Keratinocyte (primary cell): ENCODE data around the gene PAQR3. TPM values are rescaled to one million over a fixed set of nuclear protein-coding genes. Genes with fewer than 3 reads are reported as not detected.

Experiments used
- DNase-seq: peaks from one replicate; pipeline ENCODE4 v3.0.0-alpha.2; 2011; ENCODE audit warnings: low read depth, missing footprints, low spot score
- FAIRE-seq: peaks from 2 replicates; lab custom pipeline; 2011; peaks lifted over from hg19 to GRCh38; lab: Jason Lieb, UNC
- H2AFZ ChIP-seq: 2 replicates; pipeline ENCODE4 v1.6.0; 2012; ENCODE audit warnings: low read length, control low read depth, inconsistent platforms; ENCODE audit not compliant: control insufficient read depth
- H3K27ac ChIP-seq: 2 replicates; pipeline ENCODE4 v1.5.1; 2011; ENCODE audit warnings: low read length; ENCODE audit not compliant: control insufficient read depth, insufficient read depth
- H3K27me3 ChIP-seq: 3 replicates; pipeline ENCODE4 v1.6.0; 2011; ENCODE audit warnings: low read length; ENCODE audit not compliant: control insufficient read depth, insufficient read depth; ENCODE audit errors: extremely low read depth
- H3K36me3 ChIP-seq, 2 experiments: 2 replicates in 1 of 2; 3 replicates in 1 of 2; pipeline ENCODE4 v1.5.1; 2011; ENCODE audit warnings: low read length in 2 of 2, mild to moderate bottlenecking in 1 of 2; ENCODE audit not compliant: control insufficient read depth in 2 of 2, insufficient read depth in 2 of 2; ENCODE audit errors: extremely low read depth in 1 of 2
- H3K4me1 ChIP-seq: 3 replicates; pipeline ENCODE4 v1.5.1; 2011; ENCODE audit warnings: low read length; ENCODE audit not compliant: control insufficient read depth, insufficient read depth; ENCODE audit errors: extremely low read depth
- H3K4me2 ChIP-seq: 3 replicates; pipeline ENCODE4 v1.6.0; 2011; ENCODE audit warnings: low read depth, low read length; ENCODE audit not compliant: control insufficient read depth, insufficient read depth; ENCODE audit errors: extremely low read depth
- H3K4me3 ChIP-seq, 3 experiments: fragments of 200-600 bp in 1 of 3; sonication (generic) in 1 of 3; 2 replicates in 2 of 3; 3 replicates in 1 of 3; pipeline ENCODE4 v1.5.1; 2011 to 2016; ENCODE audit warnings: low read length in 3 of 3, mild to moderate bottlenecking in 3 of 3, control low read depth in 2 of 3, inconsistent platforms in 1 of 3, low read depth in 1 of 3, mixed read lengths in 1 of 3, mixed run types in 1 of 3, moderate library complexity in 1 of 3; ENCODE audit not compliant: control insufficient read depth in 2 of 3, insufficient read depth in 2 of 3; ENCODE audit errors: extremely low read depth in 1 of 3
- H3K79me2 ChIP-seq: 2 replicates; pipeline ENCODE4 v1.6.0; 2012; ENCODE audit warnings: low read length; ENCODE audit not compliant: control insufficient read depth, insufficient read depth
- H3K9ac ChIP-seq: 3 replicates; pipeline ENCODE4 v1.6.0; 2011; ENCODE audit warnings: low read length; ENCODE audit not compliant: control insufficient read depth, insufficient read depth; ENCODE audit errors: extremely low read depth
- H3K9me1 ChIP-seq: 3 replicates; pipeline ENCODE4 v1.6.0; 2011; ENCODE audit warnings: low read length; ENCODE audit not compliant: control insufficient read depth, insufficient read depth; ENCODE audit errors: extremely low read depth
- H3K9me3 ChIP-seq: 2 replicates; pipeline ENCODE4 v1.5.1; 2012; ENCODE audit warnings: low read depth, low read length; ENCODE audit not compliant: control insufficient read depth
- H4K20me1 ChIP-seq: 3 replicates; pipeline ENCODE4 v1.6.0; 2011; ENCODE audit warnings: low read length; ENCODE audit not compliant: control insufficient read depth, insufficient read depth; ENCODE audit errors: extremely low read depth
- CTCF ChIP-seq, 3 experiments: IDR thresholded peaks in 1 of 3; conservative IDR thresholded peaks in 1 of 3; optimal IDR thresholded peaks in 1 of 3; 2 replicates in 2 of 3; 3 replicates in 1 of 3; pipeline versions ENCODE3 to v1.5.1; 2011; ENCODE audit warnings: low read length in 3 of 3, mild to moderate bottlenecking in 3 of 3, moderate library complexity in 2 of 3, control low read depth in 1 of 3, inconsistent platforms in 1 of 3; ENCODE audit not compliant: insufficient read depth in 2 of 3; ENCODE audit errors: extremely low read depth in 1 of 3
- EZH2 ChIP-seq: IDR thresholded peaks from one replicate; pipeline ENCODE4 v1.6.1; 2012; ENCODE audit warnings: inconsistent platforms, mild to moderate bottlenecking, low read length, moderate library complexity
- dilution Hi-C: fragments of 300-500 bp; cut with MboI; formaldehyde crosslinking; loops from one replicate; pipeline ENCODE4 v1.7.0; 2020; ENCODE audit warnings: low sequenced_read_pairs; ENCODE audit not compliant: extremely low pct_ligation_motif_present
- polyA plus RNA-seq, 5 experiments: library from polyadenylated mRNA; depleted of rRNA in 3 of 5; stranded (reverse) in 3 of 5; stranded (forward) in 1 of 5; unstranded in 1 of 5; fragments of >200 nt; gene quantifications; 1 replicate in 1 of 5; 2 replicates in 3 of 5; 3 replicates in 1 of 5; pipeline versions ENCODE4 v1.2.1 to v1.2.3, GENCODE V29; 2011 to 2012; ENCODE audit warnings: missing spikeins in 2 of 5, low read depth in 1 of 5, low replicate concordance in 1 of 5

Gene PAQR3
- polyA plus RNA-seq, 1 donor (not counting 4 experiments of a cell fraction or from before 2014, with no cell fraction given), result 31.0 TPM

GRCh38 chr4:78939667-78940008, 400 bp upstream of the PAQR3 start:
- H2AFZ ChIP-seq, result peak overlapping the region; percentile 99
- H3K4me3 ChIP-seq, result peak overlapping the region; percentile 76 to 89 (median 84)
- peaks cover 7% of the 10 kb centered on the region for H3K79me2 ChIP-seq
- no peaks in the 10 kb centered on the region for H3K9me3 ChIP-seq
- no peaks in the 10 kb centered on the region for H3K27me3 ChIP-seq
- dilution Hi-C loops, result no loop called here
- no peak for FAIRE-seq
- H3K36me3 ChIP-seq, result peaks cover 0 to 2% of the 10 kb centered on the region in 2 experiments
- H4K20me1 ChIP-seq, result no peaks in the 10 kb centered on the region
- peak overlapping the region; percentile 82 for H3K9ac ChIP-seq
- H3K27ac ChIP-seq, result peak overlapping the region; percentile 56
- peaks cover 11% of the 10 kb centered on the region for H3K4me1 ChIP-seq
- peaks cover 3% of the 10 kb centered on the region for H3K9me1 ChIP-seq
- H3K4me2 ChIP-seq, result peak overlapping the region; percentile 94
- TF ChIP-seq CTCF (optimal IDR thresholded peaks at IDR 0.05 in 1 of 3, IDR thresholded peaks at IDR 0.05 in 1 of 3, conservative IDR thresholded peaks at IDR 0.05 in 1 of 3; ENCODE audit: extremely low read depth in 1 of 3, insufficient read depth in 2 of 3, low read length in 3 of 3) (no peak), EZH2 (no peak)
- DNase-seq, result no peak

GRCh38 chr4:78938474-78938867, 767 bp downstream of the PAQR3 start:
- Histone ChIP-seq H3K9ac (peak overlapping the region; percentile 82), H4K20me1 (no peaks in the 10 kb centered on the region), H3K9me1 (peaks cover 3% of the 10 kb centered on the region), H3K27me3 (no peaks in the 10 kb centered on the region), H2AFZ (peak overlapping the region; percentile 99), H3K4me2 (peak overlapping the region; percentile 81), H3K36me3 (peaks cover 0 to 2% of the 10 kb centered on the region in 2 experiments), H3K4me3 (peak overlapping the region; percentile 76 to 89 (median 84)), H3K9me3 (no peaks in the 10 kb centered on the region), H3K4me1 (peaks cover 11% of the 10 kb centered on the region), H3K27ac (peak overlapping the region; percentile 64), H3K79me2 (peaks cover 7% of the 10 kb centered on the region)
- TF ChIP-seq EZH2, result no peak
- no peak for TF ChIP-seq CTCF (optimal IDR thresholded peaks at IDR 0.05 in 1 of 3, IDR thresholded peaks at IDR 0.05 in 1 of 3, conservative IDR thresholded peaks at IDR 0.05 in 1 of 3; ENCODE audit: extremely low read depth in 1 of 3, insufficient read depth in 2 of 3, low read length in 3 of 3)
- FAIRE-seq, result no peak
- no peak for DNase-seq
- dilution Hi-C loops, result no loop called here
